Activated CD8-positive, alpha-beta T cell treated with anti-CD3 and anti-CD28 coated beads for 36 hours (primary cell): ENCODE measurements around the gene ZC3H11A. TPM values are rescaled to one million over a fixed set of nuclear protein-coding genes. Genes with fewer than 3 reads are reported as not detected.

Experiments
- ATAC-seq: fragments of 200-7000 bp; cut with Tn5 transposase; one replicate; pipeline ENCODE4 v1.10.0; 2021; ENCODE audit warnings: mild to moderate bottlenecking, moderate library complexity
- CTCF ChIA-PET: fragments of 350-600 bp; sonication (Branson Sonifier 250); formaldehyde crosslinking; loops from one replicate; lab custom pipeline; 2021; ENCODE audit warnings: antibody characterized with exemption; lab: Charles Lee
- POLR2A ChIA-PET: fragments of 350-600 bp; sonication (Branson Sonifier 250); formaldehyde crosslinking; loops from one replicate; lab custom pipeline; 2021; ENCODE audit warnings: antibody characterized with exemption; lab: Charles Lee
- DNase-seq: peaks from one replicate; pipeline ENCODE4 v3.0.0-alpha.2; 2020
- H3K27ac Mint-ChIP-seq: one replicate; pipeline ENCODE4 v1.8.0; 2021; ENCODE audit warnings: mild to moderate bottlenecking, mixed read lengths
- H3K27me3 Mint-ChIP-seq: one replicate; pipeline ENCODE4 v1.8.0; 2021; ENCODE audit warnings: mixed read lengths
- H3K36me3 Mint-ChIP-seq: one replicate; pipeline ENCODE4 v1.8.0; 2021; ENCODE audit warnings: low read depth, mixed read lengths
- H3K4me1 Mint-ChIP-seq: one replicate; pipeline ENCODE4 v1.8.0; 2021; ENCODE audit warnings: low read depth, mixed read lengths
- H3K4me3 Mint-ChIP-seq: one replicate; pipeline ENCODE4 v1.8.0; 2021; ENCODE audit warnings: mild to moderate bottlenecking, moderate library complexity, mixed read lengths
- H3K9me3 Mint-ChIP-seq: one replicate; pipeline ENCODE4 v1.8.0; 2021; ENCODE audit warnings: mixed read lengths
- intact Hi-C: fragments of 100-400 bp; cut with micrococcal nuclease; formaldehyde crosslinking; loops from one replicate; pipeline ENCODE4 v1.10.0; 2022
- total RNA-seq, 2 experiments: library from RNA; stranded (reverse); gene quantifications; one replicate each; pipeline ENCODE4 v1.2.3, GENCODE V29; 2021
- TF ChIP-seq, protein P1 (sequence below): fragments of 200-600 bp; IDR thresholded peaks from one replicate; pipeline ENCODE4 v1.8.0; 2022; ENCODE audit warnings: antibody characterized with exemption, mild to moderate bottlenecking

ZC3H11A gene
- total RNA-seq, 2 experiments from 2014 or later, result 77.9 to 83.1 TPM

DNA sequence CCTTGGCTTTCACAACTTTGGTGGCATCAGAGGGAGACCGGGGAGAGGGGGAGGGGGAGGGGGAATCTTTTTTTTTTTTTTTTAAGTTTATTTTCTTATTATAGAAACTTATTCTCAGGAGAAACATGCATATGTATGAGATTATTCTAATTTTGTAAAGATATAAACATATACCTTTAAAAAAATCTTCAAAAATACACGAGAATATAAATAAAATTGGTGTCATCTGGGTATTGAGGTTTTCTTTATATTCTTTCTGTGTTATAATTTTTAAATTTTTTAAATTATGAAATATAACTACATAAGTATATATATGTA is 47.1 kb downstream of the ZC3H11A start:
- TF ChIP-seq, protein P1, sequence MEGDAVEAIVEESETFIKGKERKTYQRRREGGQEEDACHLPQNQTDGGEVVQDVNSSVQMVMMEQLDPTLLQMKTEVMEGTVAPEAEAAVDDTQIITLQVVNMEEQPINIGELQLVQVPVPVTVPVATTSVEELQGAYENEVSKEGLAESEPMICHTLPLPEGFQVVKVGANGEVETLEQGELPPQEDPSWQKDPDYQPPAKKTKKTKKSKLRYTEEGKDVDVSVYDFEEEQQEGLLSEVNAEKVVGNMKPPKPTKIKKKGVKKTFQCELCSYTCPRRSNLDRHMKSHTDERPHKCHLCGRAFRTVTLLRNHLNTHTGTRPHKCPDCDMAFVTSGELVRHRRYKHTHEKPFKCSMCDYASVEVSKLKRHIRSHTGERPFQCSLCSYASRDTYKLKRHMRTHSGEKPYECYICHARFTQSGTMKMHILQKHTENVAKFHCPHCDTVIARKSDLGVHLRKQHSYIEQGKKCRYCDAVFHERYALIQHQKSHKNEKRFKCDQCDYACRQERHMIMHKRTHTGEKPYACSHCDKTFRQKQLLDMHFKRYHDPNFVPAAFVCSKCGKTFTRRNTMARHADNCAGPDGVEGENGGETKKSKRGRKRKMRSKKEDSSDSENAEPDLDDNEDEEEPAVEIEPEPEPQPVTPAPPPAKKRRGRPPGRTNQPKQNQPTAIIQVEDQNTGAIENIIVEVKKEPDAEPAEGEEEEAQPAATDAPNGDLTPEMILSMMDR, result no peak
- CTCF ChIA-PET, result no interaction called here

GRCh38 chr1:203843435-203843834 is 48.0 kb downstream of the ZC3H11A start:
- TF ChIP-seq, protein P1, result no peak
- H3K27ac Mint-ChIP-seq, result peak overlapping the region; percentile 43
- no peak for ATAC-seq
- ChIA-PET POLR2A (no interaction called here), CTCF (no interaction called here)
- no peaks in the 10 kb centered on the region for H3K9me3 Mint-ChIP-seq
- no peaks in the 10 kb centered on the region for H3K4me1 Mint-ChIP-seq
- H3K4me3 Mint-ChIP-seq, result no peak overlapping the region
- no peaks in the 10 kb centered on the region for H3K27me3 Mint-ChIP-seq
- intact Hi-C loops, result no loop called here
- DNase-seq, result no peak
- peaks cover 51% of the 10 kb centered on the region for H3K36me3 Mint-ChIP-seq

More for the DNA sequence above, 47.1 kb downstream of the ZC3H11A start:
- Mint-ChIP-seq H3K4me3 (no peak overlapping the region), H3K27me3 (no peaks in the 10 kb centered on the region), H3K4me1 (no peaks in the 10 kb centered on the region), H3K27ac (no peak overlapping the region), H3K9me3 (no peaks in the 10 kb centered on the region), H3K36me3 (peaks cover 55% of the 10 kb centered on the region)
- DNase-seq (no peak), ATAC-seq (no peak)
- POLR2A ChIA-PET, result no interaction called here
- intact Hi-C loops, result no loop called here

Other genes with a start within 250 kb of the ZC3H11A start
- gene ATP2B4, start 168.8 kb upstream of the ZC3H11A start, total RNA-seq, result 10 to 100 TPM; 12.0 to 15.9 TPM
- gene LAX1, start 30.4 kb upstream of the ZC3H11A start, total RNA-seq, result 10 to 100 TPM; 20.7 to 21.1 TPM
- 10 to 100 TPM; 17.3 to 17.7 TPM for gene ZBED6, start within 50 bp of the ZC3H11A start, total RNA-seq
- 100 to 1,000 TPM; 344 to 373 TPM for gene SNRPE, start 66.0 kb downstream of the ZC3H11A start, total RNA-seq